IPS-20b (cell line): ENCODE data around the gene MAP6.

ENCODE experiments used
- H3K27ac ChIP-seq: one replicate; pipeline ENCODE4 v1.5.1; 2013; ENCODE audit warnings: low read length
- H3K27me3 ChIP-seq: 2 replicates; pipeline ENCODE4 v1.6.1; 2013; ENCODE audit warnings: mild to moderate bottlenecking, low read length, inconsistent platforms; ENCODE audit not compliant: insufficient read depth
- H3K36me3 ChIP-seq: 2 replicates; pipeline ENCODE4 v1.6.1; 2013; ENCODE audit warnings: low read depth, mild to moderate bottlenecking, inconsistent platforms, low read length, moderate library complexity; ENCODE audit not compliant: insufficient read depth
- H3K4me1 ChIP-seq: 2 replicates; pipeline ENCODE4 v1.6.1; 2013; ENCODE audit warnings: mild to moderate bottlenecking, control low read depth, inconsistent platforms, low read length, moderate library complexity; ENCODE audit not compliant: insufficient read depth
- H3K4me3 ChIP-seq: 2 replicates; pipeline ENCODE4 v1.5.1; 2013; ENCODE audit warnings: mild to moderate bottlenecking, low read length, inconsistent platforms
- H3K9ac ChIP-seq: 2 replicates; pipeline ENCODE4 v1.6.1; 2013; ENCODE audit warnings: low read depth, mild to moderate bottlenecking, inconsistent platforms, low read length, moderate library complexity
- H3K9me3 ChIP-seq: 2 replicates; pipeline ENCODE4 v1.6.1; 2013; ENCODE audit warnings: mild to moderate bottlenecking, low read depth, low read length, inconsistent platforms; ENCODE audit not compliant: insufficient read depth

MAP6 gene

GRCh38 chr11:75668451-75669297 is at the start of gene MAP6:
TSS of gene MAP6 (minus strand) at chr11:75669038. CDS start at chr11:75668369, 669 bp downstream.
- Histone ChIP-seq H3K27me3 (peaks cover 86% of the 10 kb centered on the region), H3K9ac (no peak within 1 kb of the TSS), H3K27ac (no peak within 1 kb of the TSS), H3K9me3 (no peaks in the 10 kb centered on the region), H3K4me1 (peaks cover 14% of the 10 kb centered on the region; the same call in 1 of the 2 replicates), H3K4me3 (peak within 1 kb of the TSS; percentile 64; the same call in 1 of the 2 replicates), H3K36me3 (no peaks in the 10 kb centered on the region)

GRCh38 chr11:75717608-75718418 is 49.0 kb upstream of the MAP6 start, which contains the start of gene MOGAT2:
TSS of gene MOGAT2 (plus strand) at chr11:75717838. CDS start at chr11:75717889, 51 bp downstream.
- Histone ChIP-seq H3K4me3 (no peak within 1 kb of the TSS), H3K9me3 (no peaks in the 10 kb centered on the region), H3K27me3 (peaks cover 60% of the 10 kb centered on the region), H3K27ac (no peak within 1 kb of the TSS), H3K9ac (no peak within 1 kb of the TSS), H3K36me3 (no peaks in the 10 kb centered on the region), H3K4me1 (no peaks in the 10 kb centered on the region)

- Histone ChIP-seq H3K9me3 (no peaks in the 10 kb centered on the region), H3K36me3 (no peaks in the 10 kb centered on the region), H3K27ac (no peak overlapping the region), H3K9ac (no peak overlapping the region), H3K27me3 (peaks cover 67% of the 10 kb centered on the region), H3K4me3 (no peak overlapping the region), H3K4me1 (no peaks in the 10 kb centered on the region)
These were observed 47.8 kb upstream of the MAP6 start for GRCh38 chr11:75716659-75717058.

- no peaks in the 10 kb centered on the region for H3K4me1 ChIP-seq
These were observed 46.9 kb upstream of the MAP6 start for GRCh38 chr11:75715688-75716087.

GRCh38 chr11:75714211-75714610 is 45.4 kb upstream of the MAP6 start:
- H3K4me1 ChIP-seq, result no peaks in the 10 kb centered on the region
- peaks cover 52% of the 10 kb centered on the region for H3K27me3 ChIP-seq
- no peak overlapping the region for H3K27ac ChIP-seq
- no peaks in the 10 kb centered on the region for H3K9me3 ChIP-seq
- no peak overlapping the region for H3K4me3 ChIP-seq
- H3K9ac ChIP-seq, result no peak overlapping the region
- H3K36me3 ChIP-seq, result no peaks in the 10 kb centered on the region

More at GRCh38 chr11:75715688-75716087, 46.9 kb upstream of the MAP6 start:
- peaks cover 64% of the 10 kb centered on the region for H3K27me3 ChIP-seq
- no peak overlapping the region for H3K27ac ChIP-seq
- no peak overlapping the region for H3K9ac ChIP-seq
- H3K36me3 ChIP-seq, result no peaks in the 10 kb centered on the region
- H3K4me3 ChIP-seq, result no peak overlapping the region
- H3K9me3 ChIP-seq, result no peaks in the 10 kb centered on the region

- H3K9ac ChIP-seq, result no peak overlapping the region
- no peak overlapping the region for H3K4me3 ChIP-seq
These were observed 37.5 kb upstream of the MAP6 start for GRCh38 chr11:75706260-75706729.

GRCh38 chr11:75705541-75705940 is 36.7 kb upstream of the MAP6 start:
- no peak overlapping the region for H3K27ac ChIP-seq

More at GRCh38 chr11:75706260-75706729, 37.5 kb upstream of the MAP6 start:
- Histone ChIP-seq H3K27me3 (peaks cover 14% of the 10 kb centered on the region), H3K36me3 (no peaks in the 10 kb centered on the region), H3K27ac (no peak overlapping the region), H3K9me3 (peaks cover 4% of the 10 kb centered on the region; the same call in 1 of the 2 replicates), H3K4me1 (no peaks in the 10 kb centered on the region)

GRCh38 chr11:75703695-75704237 is 34.9 kb upstream of the MAP6 start:
- no peak overlapping the region for H3K9ac ChIP-seq
- H3K4me1 ChIP-seq, result no peaks in the 10 kb centered on the region
- peaks cover 14% of the 10 kb centered on the region for H3K27me3 ChIP-seq
- no peaks in the 10 kb centered on the region for H3K36me3 ChIP-seq
- H3K4me3 ChIP-seq, result no peak overlapping the region
- H3K27ac ChIP-seq, result no peak overlapping the region
- H3K9me3 ChIP-seq, result peaks cover 4% of the 10 kb centered on the region; the same call in 1 of the 2 replicates

More at GRCh38 chr11:75705541-75705940, 36.7 kb upstream of the MAP6 start:
- H3K4me3 ChIP-seq, result no peak overlapping the region
- no peaks in the 10 kb centered on the region for H3K4me1 ChIP-seq
- no peak overlapping the region for H3K9ac ChIP-seq
- H3K36me3 ChIP-seq, result no peaks in the 10 kb centered on the region
- H3K9me3 ChIP-seq, result peaks cover 4% of the 10 kb centered on the region; the same call in 1 of the 2 replicates
- H3K27me3 ChIP-seq, result peaks cover 14% of the 10 kb centered on the region

- H3K9me3 ChIP-seq, result no peaks in the 10 kb centered on the region
- H3K36me3 ChIP-seq, result no peaks in the 10 kb centered on the region
- no peak overlapping the region for H3K4me3 ChIP-seq
- no peak overlapping the region for H3K27ac ChIP-seq
- H3K4me1 ChIP-seq, result no peaks in the 10 kb centered on the region
- H3K27me3 ChIP-seq, result peaks cover 5% of the 10 kb centered on the region
- H3K9ac ChIP-seq, result no peak overlapping the region
These were observed 32.1 kb upstream of the MAP6 start for GRCh38 chr11:75700940-75701339.

GRCh38 chr11:75697906-75698581 is 29.2 kb upstream of the MAP6 start:
- no peaks in the 10 kb centered on the region for H3K27me3 ChIP-seq
- H3K4me3 ChIP-seq, result no peak overlapping the region
- no peaks in the 10 kb centered on the region for H3K36me3 ChIP-seq
- H3K9ac ChIP-seq, result no peak overlapping the region
- H3K4me1 ChIP-seq, result no peaks in the 10 kb centered on the region
- H3K27ac ChIP-seq, result no peak overlapping the region
- H3K9me3 ChIP-seq, result no peaks in the 10 kb centered on the region

GRCh38 chr11:75691804-75692203 is 23.0 kb upstream of the MAP6 start:
- no peak overlapping the region for H3K9ac ChIP-seq
- no peak overlapping the region for H3K27ac ChIP-seq

More at GRCh38 chr11:75691804-75692203, 23.0 kb upstream of the MAP6 start:
- H3K27me3 ChIP-seq, result no peaks in the 10 kb centered on the region
- H3K4me1 ChIP-seq, result no peaks in the 10 kb centered on the region
- no peak overlapping the region for H3K4me3 ChIP-seq
- no peaks in the 10 kb centered on the region for H3K36me3 ChIP-seq
- no peaks in the 10 kb centered on the region for H3K9me3 ChIP-seq
